IMR-90 (cell line): Measurements from ENCODE around the gene LRCOL1. TPM values are rescaled to one million over a fixed set of nuclear protein-coding genes. Genes with fewer than 3 reads are reported as not detected.
A peak's percentile ranks its signal among the peaks of the same experiment; 100 is the strongest.

Source experiments
- ATAC-seq: fragments of 200-7000 bp; cut with Tn5 transposase; 2 replicates; pipeline ENCODE4 v1.9.1; 2020; ENCODE audit warnings: low read depth, mild to moderate bottlenecking, moderate library complexity
- BruUV-seq: library from RNA; stranded (reverse); fragments of 400-500 nt; replicated peaks from 2 replicates; lab custom pipeline; 2021; lab: Mats Ljungman, UMichigan
- CTCF ChIA-PET: fragments of 300-600 bp; formaldehyde crosslinking; extraction: SDS; loops from one replicate; lab custom pipeline; 2021; ENCODE audit warnings: antibody characterized with exemption; lab: Yijun Ruan, JAX
- POLR2A ChIA-PET: fragments of 300-600 bp; sonication (Branson Sonifier 250); formaldehyde crosslinking; loops from one replicate; lab custom pipeline; 2022; ENCODE audit warnings: antibody characterized with exemption; ENCODE audit not compliant: unreplicated experiment; lab: Charles Lee
- DNase-seq: peaks from one replicate; pipeline ENCODE4 v3.0.0; 2013
- H2AFZ ChIP-seq: replicated peaks from 2 replicates; pipeline ENCODE3; 2013; ENCODE audit warnings: low read length, mild to moderate bottlenecking; ENCODE audit not compliant: poor library complexity
- H2AK5ac ChIP-seq: 2 replicates; pipeline ENCODE4 v1.6.1; 2013; ENCODE audit warnings: low read depth, low read length, inconsistent platforms
- H2AK9ac ChIP-seq: replicated peaks from 2 replicates; pipeline ENCODE3; 2013; ENCODE audit warnings: mild to moderate bottlenecking, low read depth, low read length, moderate library complexity; ENCODE audit not compliant: poor library complexity
- H2BK120ac ChIP-seq: 2 replicates; pipeline ENCODE4 v1.6.1; 2013; ENCODE audit warnings: low read depth, low read length, inconsistent platforms
- H2BK15ac ChIP-seq: 3 replicates; pipeline ENCODE4 v1.6.1; 2013; ENCODE audit warnings: low read depth, low read length, inconsistent platforms
- H2BK20ac ChIP-seq: 2 replicates; pipeline ENCODE4 v1.6.1; 2013; ENCODE audit warnings: low read depth, mild to moderate bottlenecking, inconsistent platforms, low read length, moderate library complexity
- H2BK5ac ChIP-seq: 2 replicates; pipeline ENCODE4 v1.6.1; 2013; ENCODE audit warnings: mild to moderate bottlenecking, low read depth, low read length, inconsistent platforms; ENCODE audit not compliant: poor library complexity, severe bottlenecking
- H3K14ac ChIP-seq: replicated peaks from 2 replicates; pipeline ENCODE4 v1.6.1; 2013; ENCODE audit warnings: low read depth, low read length, inconsistent platforms
- H3K18ac ChIP-seq: 2 replicates; pipeline ENCODE4 v1.6.1; 2013; ENCODE audit warnings: low read depth, low read length, control low read depth
- H3K23ac ChIP-seq: 2 replicates; pipeline ENCODE4 v1.6.1; 2013; ENCODE audit warnings: low read depth, low read length, inconsistent platforms
- H3K27ac ChIP-seq: 2 replicates; pipeline ENCODE4 v1.5.1; 2013; ENCODE audit warnings: mild to moderate bottlenecking, control low read depth, low read length; ENCODE audit not compliant: insufficient read depth
- H3K27me3 ChIP-seq: 2 replicates; pipeline ENCODE4 v1.6.1; 2013; ENCODE audit warnings: low read length; ENCODE audit not compliant: control insufficient read depth, insufficient read depth
- H3K36me3 ChIP-seq: 2 replicates; pipeline ENCODE4 v1.6.1; 2013; ENCODE audit warnings: low read length, mixed read lengths; ENCODE audit not compliant: control insufficient read depth, insufficient read depth
- H3K4ac ChIP-seq: 2 replicates; pipeline ENCODE4 v1.6.1; 2013; ENCODE audit warnings: low read depth, low read length, inconsistent platforms
- H3K4me1 ChIP-seq: 2 replicates; pipeline ENCODE4 v1.6.1; 2013; ENCODE audit warnings: low read length, mixed read lengths; ENCODE audit not compliant: control insufficient read depth, insufficient read depth
- H3K4me2 ChIP-seq: 2 replicates; pipeline ENCODE4 v1.6.1; 2013; ENCODE audit warnings: low read depth, mild to moderate bottlenecking, control low read depth, low read length, moderate library complexity
- H3K4me3 ChIP-seq: 2 replicates; pipeline ENCODE4 v1.5.1; 2013; ENCODE audit warnings: low read depth, mild to moderate bottlenecking, control low read depth, low read length, moderate library complexity; ENCODE audit not compliant: insufficient read depth
- H3K56ac ChIP-seq: 2 replicates; pipeline ENCODE4 v1.6.1; 2013; ENCODE audit warnings: low read length, inconsistent platforms; ENCODE audit not compliant: insufficient read depth; ENCODE audit errors: extremely low read depth
- H3K79me1 ChIP-seq, 2 experiments: 2 replicates each; pipeline ENCODE4 v1.6.1; 2013; ENCODE audit warnings: low read length in 2 of 2, inconsistent platforms in 1 of 2, low read depth in 1 of 2
- H3K9ac ChIP-seq: 2 replicates; pipeline ENCODE4 v1.6.1; 2013; ENCODE audit warnings: low read depth, low read length, control low read depth
- H3K9me1 ChIP-seq: 2 replicates; pipeline ENCODE4 v1.6.1; 2013; ENCODE audit warnings: low read length, inconsistent platforms; ENCODE audit not compliant: insufficient read depth
- H3K9me3 ChIP-seq: 2 replicates; pipeline ENCODE4 v1.6.1; 2013; ENCODE audit warnings: low read length; ENCODE audit not compliant: control insufficient read depth, insufficient read depth
- H4K20me1 ChIP-seq: 2 replicates; pipeline ENCODE4 v1.6.1; 2013; ENCODE audit warnings: low read length, inconsistent platforms; ENCODE audit not compliant: insufficient read depth
- H4K5ac ChIP-seq: 2 replicates; pipeline ENCODE4 v1.6.1; 2013; ENCODE audit warnings: mild to moderate bottlenecking, low read depth, low read length, control low read depth
- H4K8ac ChIP-seq, 2 experiments: 2 replicates each; pipeline ENCODE4 v1.6.1; 2013; ENCODE audit warnings: low read depth in 2 of 2, low read length in 2 of 2, control low read depth in 1 of 2, inconsistent platforms in 1 of 2
- H4K91ac ChIP-seq: 2 replicates; pipeline ENCODE4 v1.6.1; 2013; ENCODE audit warnings: low read depth, low read length, inconsistent platforms; ENCODE audit not compliant: insufficient read depth
- CTCF ChIP-seq: conservative IDR thresholded peaks from 2 replicates; pipeline ENCODE4 v1.5.1; 2012; ENCODE audit warnings: mild to moderate bottlenecking, low read depth, low read length, improper control_type of control experiment
- MXI1 ChIP-seq: IDR thresholded peaks from 2 replicates; pipeline ENCODE4 v1.6.1; 2012; ENCODE audit warnings: low read depth, mild to moderate bottlenecking, low read length, moderate library complexity, borderline replicate concordance
- RCOR1 ChIP-seq: IDR thresholded peaks from 2 replicates; pipeline ENCODE4 v1.6.1; 2012; ENCODE audit warnings: mild to moderate bottlenecking, low read length, improper control_type of control experiment; ENCODE audit not compliant: insufficient replicate concordance
- SMC3 ChIP-seq: fragments of 150-350 bp; IDR thresholded peaks from 2 replicates; pipeline ENCODE4 v1.6.1; 2016; ENCODE audit warnings: low read depth, mild to moderate bottlenecking, antibody characterized with exemption, low read length, moderate library complexity
- WGBS, 2 experiments: methylation state at CpG; one replicate each; pipeline versions ENCODE4 v1.1.5 to v1.1.7; 2013; ENCODE audit warnings: missing lambda C conversion rate in 2 of 2; ENCODE audit not compliant: insufficient read length in 1 of 2; ENCODE audit errors: extremely low coverage in 2 of 2; 5-methylcytosine and 5-hydroxymethylcytosine counted together
- dilution Hi-C: fragments of 300-500 bp; cut with HindIII; formaldehyde crosslinking; loops from one replicate; pipeline ENCODE4 v1.14.3; 2018; ENCODE audit warnings: low sequenced_read_pairs; ENCODE audit not compliant: unreplicated experiment
- in situ Hi-C: fragments of 300-500 bp; cut with MboI; formaldehyde crosslinking; loops from 3 replicates; pipeline ENCODE4 v1.14.3; 2019; ENCODE audit warnings: low sequenced_read_pairs, inconsistent platforms, mixed read lengths
- intact Hi-C: fragments of 100-400 bp; cut with micrococcal nuclease; formaldehyde crosslinking; loops from 2 replicates; pipeline ENCODE4 v1.10.0; 2022
- polyA plus RNA-seq, 3 experiments: library from polyadenylated mRNA; depleted of rRNA; stranded (reverse); fragments of >200 nt; gene quantifications; 2 replicates each; pipeline ENCODE4 v1.2.3, GENCODE V29; 2012; ENCODE audit warnings: low replicate concordance in 1 of 3
- total RNA-seq: library from RNA; depleted of rRNA; stranded (reverse); fragments of >200 nt; gene quantifications from 2 replicates; pipeline ENCODE4 v1.2.3, GENCODE V29; 2012

Gene LRCOL1
- total and polyA plus RNA-seq, 2 of the 4 experiments (the other 2 are of a cell fraction) = 1.0 TPM; not detected in 1

- Histone ChIP-seq H3K18ac (no peak overlapping the region), H3K4me1 (no peaks in the 10 kb centered on the region; the same call in 1 of the 2 replicates), H3K4me2 (peak overlapping the region; percentile 90), H3K14ac (no peak overlapping the region), H2BK5ac (no peak overlapping the region), H3K4me3 (peak overlapping the region; percentile 93), H3K27me3 (no peaks in the 10 kb centered on the region), H3K9me1 (no peaks in the 10 kb centered on the region), H3K36me3 (no peaks in the 10 kb centered on the region), H4K5ac (no peak overlapping the region), H2AFZ (peak overlapping the region; percentile 98), H4K20me1 (peaks cover 18% of the 10 kb centered on the region), H3K9me3 (no peaks in the 10 kb centered on the region), H3K23ac (no peak overlapping the region), H4K91ac (no peak overlapping the region), H2BK120ac (no peak overlapping the region), H3K56ac (no peak overlapping the region), H3K9ac (no peak overlapping the region), H3K27ac (no peak overlapping the region), H4K8ac (peak overlapping the region in 1 of 2 experiments; percentile 93; a peak in 1 of 4 replicates), H3K79me1 (peaks cover 2 to 8% of the 10 kb centered on the region in 2 experiments; a peak in 2 of 4 replicates), H2AK5ac (no peak overlapping the region), H2AK9ac (peak overlapping the region; percentile 90), H3K4ac (no peak overlapping the region), H2BK15ac (no peak overlapping the region), H2BK20ac (no peak overlapping the region)
- intact Hi-C loops = no loop called here
- no TSS peak for BruUV-seq
- DNase-seq = no peak
- ATAC-seq = no peak
- POLR2A ChIA-PET = no interaction called here
- in situ Hi-C loops = no loop called here
- dilution Hi-C loops = no loop called here
- no peak for TF ChIP-seq MXI1
- TF ChIP-seq RCOR1 = no peak
- no peak for TF ChIP-seq CTCF
- no peak for TF ChIP-seq SMC3
- 82% methylated on average over 22 of the region's 45 CpGs; no CpG with 5 or more reads in 1 of the 2 experiments for WGBS, 2 experiments
- CTCF ChIA-PET = no interaction called here
Measured at GRCh38 chr12:132558861-132559623, 51.3 kb downstream of the LRCOL1 start.
